A549 (cell line): ENCODE data around the gene INSIG1.

Experiments used
- BHLHE40 ChIP-seq: IDR thresholded peaks from 2 replicates; pipeline ENCODE4 v1.6.1; 2012; ENCODE audit warnings: low read depth, low read length, inconsistent platforms
- CHD4 ChIP-seq: fragments of 200-600 bp; sonication (generic); IDR thresholded peaks from 2 replicates; pipeline ENCODE4 v1.6.1; 2016; ENCODE audit warnings: antibody characterized with exemption, mild to moderate bottlenecking, borderline replicate concordance
- CTCF ChIP-seq: fragments of >200 bp; sonication (Bioruptor Twin); formaldehyde crosslinking; IDR thresholded peaks from 3 replicates; pipeline ENCODE4 v1.5.1; 2016
- FOSL2 ChIP-seq, 2 experiments: fragments of 450-650 bp in 1 of 2; fragments of >200 bp in 1 of 2; sonication (Bioruptor Twin) in 1 of 2; formaldehyde crosslinking; IDR thresholded peaks; 2 replicates each; pipeline versions ENCODE4 v1.5.0 to v1.6.1; 2016 to 2020; ENCODE audit warnings: mild to moderate bottlenecking in 1 of 2, moderate library complexity in 1 of 2
- HDAC2 ChIP-seq: fragments of 200-600 bp; sonication (generic); IDR thresholded peaks from 2 replicates; pipeline ENCODE4 v1.6.1; 2016
- JUNB ChIP-seq: fragments of >200 bp; sonication (Bioruptor Twin); formaldehyde crosslinking; IDR thresholded peaks from 2 replicates; pipeline ENCODE4 v1.6.1; 2016
- MAZ ChIP-seq: fragments of 150-350 bp; IDR thresholded peaks from 2 replicates; pipeline ENCODE4 v1.6.1; 2014; ENCODE audit warnings: antibody characterized with exemption, low read depth, low read length, borderline replicate concordance
- REST ChIP-seq: fragments of 200-600 bp; sonication (generic); IDR thresholded peaks from 2 replicates; pipeline ENCODE4 v1.6.1; 2016; ENCODE audit warnings: antibody characterized with exemption, mild to moderate bottlenecking, moderate library complexity
- RFX5 ChIP-seq: fragments of 450-650 bp; IDR thresholded peaks from 2 replicates; pipeline ENCODE4 v1.7.1; 2014; ENCODE audit warnings: antibody characterized with exemption, mild to moderate bottlenecking, moderate library complexity
- SMC3 ChIP-seq: fragments of >200 bp; sonication (Bioruptor Twin); formaldehyde crosslinking; IDR thresholded peaks from 3 replicates; pipeline ENCODE4 v1.6.1; 2018; ENCODE audit warnings: inconsistent platforms
- ZC3H11A ChIP-seq: fragments of 450-650 bp; IDR thresholded peaks from 2 replicates; pipeline ENCODE4 v1.6.1; 2014; ENCODE audit warnings: antibody characterized with exemption, mild to moderate bottlenecking

- no peak for TF ChIP-seq RFX5
- TF ChIP-seq REST, result no peak
- TF ChIP-seq CTCF, result no peak
- TF ChIP-seq SMC3, result no peak
- TF ChIP-seq MAZ, result no peak
- no peak for TF ChIP-seq FOSL2 (IDR thresholded peaks at IDR 0.05)
- no peak for TF ChIP-seq FOSL2 (CRISPR knock-in tag; IDR thresholded peaks at IDR 0.05)
- TF ChIP-seq ZC3H11A, result no peak
- TF ChIP-seq CHD4, result no peak
- no peak for TF ChIP-seq BHLHE40
- TF ChIP-seq JUNB, result no peak
- no peak for TF ChIP-seq HDAC2
Measured at GRCh38 chr7:155340071-155340531, 42.4 kb downstream of the INSIG1 start.
